Heart left ventricle (tissue), 16 donors: ENCODE measurements around the gene VCL. TPM values are rescaled to one million over a fixed set of nuclear protein-coding genes. Genes with fewer than 3 reads are reported as not detected.
"Not testable (repeated sequence)": the region's sequence is repeated elsewhere in the genome, so short reads cannot be mapped to it uniquely, and the experiment has no call there.

ENCODE experiments used
- ATAC-seq, 4 donors: fragments of 200-7000 bp; cut with Tn5 transposase; one replicate each; pipeline ENCODE4 v1.9.1; 2020 to 2022; ENCODE audit warnings: moderate library complexity in 4 of 4, mild to moderate bottlenecking in 3 of 4, moderate number of reproducible peaks in 1 of 4
- DNase-seq, 5 donors: peaks; one replicate each; pipeline ENCODE4 v3.0.0-alpha.2; 2020
- H3K27ac ChIP-seq, 12 donors: fragments of 200-600 bp; sonication (generic) in 4 of 12; one replicate each; pipeline versions ENCODE4 v1.5.0 to v1.8.0; 2016 to 2022; ENCODE audit warnings: mild to moderate bottlenecking in 2 of 12
- H3K27me3 ChIP-seq, 9 donors: fragments of 200-600 bp; sonication (generic) in 2 of 9; one replicate each; pipeline versions ENCODE4 v1.5.1 to v1.8.0; 2016 to 2022; ENCODE audit warnings: mild to moderate bottlenecking in 3 of 9
- H3K36me3 ChIP-seq, 9 donors: fragments of 200-600 bp; sonication (generic) in 2 of 9; one replicate each; pipeline versions ENCODE4 v1.5.0 to v1.8.0; 2018 to 2022; ENCODE audit warnings: mild to moderate bottlenecking in 2 of 9
- H3K4me1 ChIP-seq, 12 donors: fragments of 200-600 bp; sonication (generic) in 4 of 12; one replicate each; pipeline versions ENCODE4 v1.5.0 to v1.8.0; 2016 to 2022; ENCODE audit warnings: mild to moderate bottlenecking in 3 of 12
- H3K4me3 ChIP-seq, 12 donors: fragments of 200-600 bp; sonication (generic) in 4 of 12; one replicate each; pipeline versions ENCODE4 v1.5.0 to v1.8.0; 2017 to 2022; ENCODE audit warnings: mild to moderate bottlenecking in 9 of 12, moderate library complexity in 4 of 12
- H3K9me3 ChIP-seq, 12 donors: fragments of 200-600 bp; sonication (generic) in 4 of 12; one replicate each; pipeline versions ENCODE4 v1.5.0 to v1.8.0; 2016 to 2022; ENCODE audit warnings: mild to moderate bottlenecking in 1 of 12
- POLR2A ChIP-seq, 2 donors: fragments of 450-650 bp; IDR thresholded peaks; one replicate each; pipeline ENCODE4 v1.6.1; 2017; ENCODE audit warnings: antibody characterized with exemption in 2 of 2, mild to moderate bottlenecking in 2 of 2, moderate library complexity in 2 of 2
- WGBS, 4 donors: extraction: QIAGEN DNeasy Blood & Tissue Kit in 2 of 4; methylation state at CpG; one replicate each; pipeline versions ENCODE4 v1.1.5 to v1.1.7; 2013 to 2018; 5-methylcytosine and 5-hydroxymethylcytosine counted together
- intact Hi-C, 10 donors: fragments of 100-400 bp; cut with DNase I; formaldehyde crosslinking; loops; one replicate each; pipeline versions ENCODE4 v1.11.1 to v1.14.2; 2022
- polyA plus RNA-seq, 2 donors: library from polyadenylated mRNA; stranded (reverse); fragments of 200-250 nt; gene quantifications; one replicate each; pipeline ENCODE4 v1.2.3, GENCODE V29; 2013
- total RNA-seq, 9 donors: library from RNA; depleted of rRNA in 2 of 9; stranded (reverse); fragments of >200 nt in 2 of 9; fragmentation: NEBNext Ultra II Directional in 3 of 9; extraction: Animal tissue kit (Norgen Biotek cat#: 25700) in 3 of 9; gene quantifications; one replicate each; pipeline versions ENCODE4 v1.1.0 to v1.2.4, GENCODE V29; 2016 to 2023
- TF ChIP-seq, protein P1 (sequence below), 12 donors: fragments of 200-600 bp; sonication (generic) in 4 of 12; IDR thresholded peaks; one replicate each; pipeline versions ENCODE4 v1.5.0 to v1.8.0; 2018 to 2022; ENCODE audit warnings: antibody characterized with exemption in 12 of 12, mild to moderate bottlenecking in 5 of 12
- donor health status: ischemic (EF 13 %, LVEDD 7.1; RV severe dilation, severe dysfunction).
- donor health status: healthy with polysubstance abuse.
- donor health status: DM: no; HTN: yes; CAD: no.
- donor health status: DM: no; HTN: no; CAD: no.
- donor health status: ischemic (EF 25% LVEDD 6.9; RV normal size, moderate dysfunction).
- donor health status: ischemic (EF 25% LVEDD 5.7; RV mildly dilated, moderate dysfunction).
- donor health status: healthy.
- donor health status: DM: yes; HTN: yes; CAD: no.
- donor health status: ischemic (EF 35%, LVEDD 5.7; RV mildly dilated, moderate dysfunction).
- donor health status: nonischemic (EF 11% LVEDD 7.7; RV severe dilation, severe dysfunction).
- donor health status: DM: yes; HTN: yes; CAD: no.
- donor health status: PGD.
- donor health status: ischemic (EF 29% LVEDD 5.4; RV normal size, mild dysfunction).
- donor health status: nonischemic (EF 23%, LVEDD 6.1; RV moderate dilation, normal function).

VCL gene
- total and polyA plus RNA-seq, 11 donors = 84.5 to 543 (median 273) TPM

DNA sequence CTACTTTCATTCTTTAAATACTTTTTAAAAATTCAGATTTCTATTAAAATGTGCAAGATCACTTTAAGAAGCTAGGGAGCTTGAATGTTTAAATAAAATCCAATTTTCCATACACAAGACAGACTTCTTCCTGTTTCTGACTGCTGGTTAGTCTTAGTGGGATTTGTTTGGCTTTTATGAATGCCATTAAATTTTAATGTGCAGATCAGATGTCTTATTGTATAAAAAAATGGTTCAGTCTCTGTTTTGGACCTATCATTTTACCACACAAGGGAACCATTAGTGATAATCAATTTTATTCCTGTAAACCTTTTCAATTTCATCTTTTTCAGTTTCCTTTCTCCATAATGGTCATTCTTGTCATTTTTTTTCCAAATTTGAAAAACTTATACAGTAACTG is 63.2 kb downstream of the VCL start:
- H3K4me1 ChIP-seq = peaks cover 0 to 48% (median 30%) of the 10 kb centered on the region in 12 donors
- no peak overlapping the region for H3K4me3 ChIP-seq
- intact Hi-C loops = no loop called here
- peaks cover 0 to 34% (median 20%) of the 10 kb centered on the region in 9 donors for H3K36me3 ChIP-seq
- ATAC-seq (no peak), DNase-seq (no peak)
- peak overlapping the region in 2 of 12 donors; percentile 27 to 35 for H3K27ac ChIP-seq
- TF ChIP-seq, protein P1, sequence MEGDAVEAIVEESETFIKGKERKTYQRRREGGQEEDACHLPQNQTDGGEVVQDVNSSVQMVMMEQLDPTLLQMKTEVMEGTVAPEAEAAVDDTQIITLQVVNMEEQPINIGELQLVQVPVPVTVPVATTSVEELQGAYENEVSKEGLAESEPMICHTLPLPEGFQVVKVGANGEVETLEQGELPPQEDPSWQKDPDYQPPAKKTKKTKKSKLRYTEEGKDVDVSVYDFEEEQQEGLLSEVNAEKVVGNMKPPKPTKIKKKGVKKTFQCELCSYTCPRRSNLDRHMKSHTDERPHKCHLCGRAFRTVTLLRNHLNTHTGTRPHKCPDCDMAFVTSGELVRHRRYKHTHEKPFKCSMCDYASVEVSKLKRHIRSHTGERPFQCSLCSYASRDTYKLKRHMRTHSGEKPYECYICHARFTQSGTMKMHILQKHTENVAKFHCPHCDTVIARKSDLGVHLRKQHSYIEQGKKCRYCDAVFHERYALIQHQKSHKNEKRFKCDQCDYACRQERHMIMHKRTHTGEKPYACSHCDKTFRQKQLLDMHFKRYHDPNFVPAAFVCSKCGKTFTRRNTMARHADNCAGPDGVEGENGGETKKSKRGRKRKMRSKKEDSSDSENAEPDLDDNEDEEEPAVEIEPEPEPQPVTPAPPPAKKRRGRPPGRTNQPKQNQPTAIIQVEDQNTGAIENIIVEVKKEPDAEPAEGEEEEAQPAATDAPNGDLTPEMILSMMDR (IDR thresholded peaks at IDR 0.05) = no peak
- TF ChIP-seq POLR2A (IDR thresholded peaks at IDR 0.05) = no peak
- H3K9me3 ChIP-seq = peaks cover 0 to 10% (median 2%) of the 10 kb centered on the region in 12 donors
- no peaks in the 10 kb centered on the region for H3K27me3 ChIP-seq

DNA sequence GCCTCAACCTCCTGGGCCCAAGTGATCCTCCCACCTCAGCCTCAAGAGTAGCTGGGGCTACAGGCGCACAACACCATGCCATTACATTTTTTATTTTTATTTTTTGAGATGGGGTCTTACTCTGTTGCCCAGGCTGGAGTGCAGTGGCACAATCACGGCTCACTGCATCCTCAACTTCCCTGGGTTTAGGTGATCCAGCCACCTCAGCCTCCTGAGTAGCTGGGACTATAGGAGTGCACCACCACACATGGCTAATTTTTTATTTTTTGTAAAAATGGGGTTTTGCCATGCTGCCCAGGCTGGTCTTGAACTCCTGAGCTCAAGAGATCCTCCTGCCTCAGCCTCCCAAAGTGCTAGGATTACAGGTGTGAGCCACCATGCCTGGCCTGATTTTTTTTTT is 64.1 kb downstream of the VCL start:
- intact Hi-C loops, H3K27me3 ChIP-seq, ATAC-seq, DNase-seq, H3K27ac ChIP-seq, H3K4me3 ChIP-seq: not testable (repeated sequence)
- Histone ChIP-seq H3K4me1 (peaks cover under 1 to 39% (median 21%) of the 10 kb centered on the region in 12 donors), H3K9me3 (peaks cover 0 to 10% (median 2%) of the 10 kb centered on the region in 12 donors), H3K36me3 (peaks cover 0 to 38% (median 20%) of the 10 kb centered on the region in 9 donors)
- 95 to 100% (median 97%) methylated on average over 2 of the region's 2 CpGs for WGBS, 4 donors

DNA sequence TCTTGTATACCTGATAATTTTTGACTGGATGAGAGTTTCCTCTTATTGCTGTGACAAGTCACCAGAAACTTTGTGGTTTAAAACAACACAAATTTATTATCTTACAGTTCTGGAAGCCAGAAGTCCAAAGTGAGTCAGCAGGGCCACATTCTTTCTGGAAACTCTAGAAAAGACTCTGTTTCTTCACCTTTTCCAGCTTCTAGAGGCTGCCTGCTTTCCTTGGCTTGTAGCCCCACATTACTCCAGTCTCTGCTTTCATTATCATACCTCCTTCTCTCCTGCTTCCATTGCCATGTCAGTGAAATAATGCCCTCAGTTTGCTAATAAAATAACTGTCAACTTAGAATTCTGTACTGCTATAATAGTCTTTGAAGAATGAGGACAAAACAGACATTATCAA is 65.3 kb downstream of the VCL start:
- Histone ChIP-seq H3K36me3 (peaks cover 0 to 38% (median 20%) of the 10 kb centered on the region in 9 donors), H3K9me3 (peaks cover 0 to 10% (median 2%) of the 10 kb centered on the region in 12 donors), H3K27ac (no peak overlapping the region), H3K4me1 (peaks cover 2 to 38% (median 20%) of the 10 kb centered on the region in 12 donors), H3K27me3 (no peaks in the 10 kb centered on the region), H3K4me3 (no peak overlapping the region)
- intact Hi-C loops = no loop called here
- no peak for TF ChIP-seq POLR2A (IDR thresholded peaks at IDR 0.05)
- TF ChIP-seq, protein P1 (IDR thresholded peaks at IDR 0.05) = no peak
- no peak for DNase-seq
- no peak for ATAC-seq

DNA sequence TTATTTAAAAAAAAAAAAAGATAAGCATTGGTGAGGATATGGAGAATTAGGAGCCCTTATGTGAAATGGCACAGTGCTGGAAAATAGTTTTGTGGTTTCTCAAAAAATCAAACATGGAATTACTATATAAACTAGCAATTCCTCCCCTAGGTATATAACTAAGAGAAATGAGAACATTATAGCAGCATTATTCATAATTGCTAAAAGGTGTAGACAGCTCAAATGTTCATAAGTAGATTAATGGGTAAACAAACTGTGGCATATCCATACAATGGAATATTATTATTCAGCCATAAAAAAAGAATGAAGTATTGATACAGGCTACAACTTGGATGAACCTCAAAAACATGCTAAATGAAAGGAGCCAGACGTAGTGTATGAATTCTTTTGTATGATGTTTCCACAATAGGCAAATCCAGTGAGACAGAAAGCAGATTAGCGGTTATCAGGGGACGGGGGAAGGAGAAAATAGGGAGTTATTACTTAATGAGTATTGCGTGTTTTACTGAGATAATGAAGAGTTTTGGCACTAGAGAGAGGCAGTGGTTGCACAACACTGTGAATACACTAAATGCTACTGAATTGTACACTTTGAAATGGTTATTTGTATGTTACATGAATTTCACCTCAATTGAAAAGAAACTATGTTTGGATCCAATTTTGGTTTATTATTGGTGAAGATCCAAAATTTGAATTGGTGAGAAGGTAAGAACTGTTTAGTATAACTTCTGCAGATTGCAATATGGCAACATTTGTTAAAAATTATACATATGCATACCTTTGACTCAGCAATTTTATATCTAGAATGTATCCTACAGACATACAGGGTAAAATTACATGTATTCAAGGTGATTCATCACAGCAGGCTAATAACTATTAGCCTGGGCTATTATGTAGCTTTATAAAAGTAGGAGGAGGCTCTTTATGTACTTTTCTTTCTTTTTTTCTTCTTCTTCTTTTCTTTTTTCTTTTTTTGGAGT is 69.7 kb downstream of the VCL start:
- TF ChIP-seq POLR2A (IDR thresholded peaks at IDR 0.05) = no peak
- TF ChIP-seq, protein P1 (IDR thresholded peaks at IDR 0.05) = no peak
- H3K4me1 ChIP-seq = peaks cover 2 to 57% (median 40%) of the 10 kb centered on the region in 12 donors
- H3K27me3 ChIP-seq = no peaks in the 10 kb centered on the region
- DNase-seq (no peak), ATAC-seq (peak in 3 of 4 donors; percentile 23 to 58 (median 52))
- peak overlapping the region in 9 of 12 donors; percentile 4 to 65 (median 18) for H3K27ac ChIP-seq
- intact Hi-C loops = no loop called here
- 47 to 59% (median 58%) methylated on average over 4 of the region's 4 CpGs for WGBS, 4 donors
- H3K36me3 ChIP-seq = peaks cover 0 to 49% (median 26%) of the 10 kb centered on the region in 9 donors
- H3K9me3 ChIP-seq = peaks cover 0 to 10% (median 2%) of the 10 kb centered on the region in 12 donors
- no peak overlapping the region for H3K4me3 ChIP-seq
